HepG2 (cell line): ENCODE measurements around the gene ADCY9. TPM values are rescaled to one million over a fixed set of nuclear protein-coding genes. Genes with fewer than 3 reads are reported as not detected.

ENCODE experiments used
- CBX2 ChIP-seq, 2 experiments: fragments of 200-600 bp in 1 of 2; sonication (generic); formaldehyde crosslinking in 1 of 2; IDR thresholded peaks; 2 replicates each; pipeline versions ENCODE4 v1.7.0 to v1.8.1; 2018 to 2022; ENCODE audit warnings: low read depth in 2 of 2, low read length in 1 of 2, mild to moderate bottlenecking in 1 of 2, missing genetic modification reagents in 1 of 2
- CC2D1A ChIP-seq: sonication (generic); formaldehyde crosslinking; IDR thresholded peaks from 2 replicates; pipeline ENCODE4 v1.8.1; 2023; ENCODE audit warnings: mild to moderate bottlenecking, missing genetic modification reagents
- FLYWCH1 ChIP-seq: sonication (generic); formaldehyde crosslinking; IDR thresholded peaks from 2 replicates; pipeline ENCODE4 v1.8.1; 2023; ENCODE audit warnings: mild to moderate bottlenecking, missing genetic modification reagents
- MED8 ChIP-seq: sonication (generic); formaldehyde crosslinking; IDR thresholded peaks from 2 replicates; pipeline ENCODE4 v1.8.1; 2023; ENCODE audit warnings: mild to moderate bottlenecking, missing genetic modification reagents; ENCODE audit not compliant: insufficient replicate concordance
- NCOR1 ChIP-seq: fragments of 200-600 bp; sonication (generic); IDR thresholded peaks from 2 replicates; pipeline ENCODE4 v1.7.0; 2017; ENCODE audit warnings: antibody characterized with exemption, low read length, borderline replicate concordance
- SNAI1 ChIP-seq: sonication (generic); formaldehyde crosslinking; IDR thresholded peaks from 2 replicates; pipeline ENCODE4 v1.5.0; 2020; ENCODE audit warnings: mild to moderate bottlenecking, missing genetic modification reagents, borderline replicate concordance
- SRSF4 ChIP-seq: fragments of 200-400 bp; formaldehyde crosslinking; IDR thresholded peaks from one replicate; pipeline ENCODE4 v1.6.1; 2018; ENCODE audit warnings: mild to moderate bottlenecking, low read depth, low read length, moderate library complexity; ENCODE audit not compliant: poor library complexity, severe bottlenecking
- ZFP37 ChIP-seq: sonication (generic); formaldehyde crosslinking; IDR thresholded peaks from 2 replicates; pipeline ENCODE4 v1.4.0; 2020; ENCODE audit warnings: missing genetic modification reagents, borderline replicate concordance
- ZFP91 ChIP-seq: sonication (generic); formaldehyde crosslinking; IDR thresholded peaks from 2 replicates; pipeline ENCODE4 v1.9.0; 2022; ENCODE audit warnings: missing genetic modification reagents, mild to moderate bottlenecking, borderline replicate concordance
- ZKSCAN8 ChIP-seq: IDR thresholded peaks from 2 replicates; pipeline ENCODE4 v1.6.1; 2016; ENCODE audit warnings: borderline replicate concordance, missing genetic modification reagents, missing compliant biosample characterization
- ZNF280D ChIP-seq: sonication (generic); formaldehyde crosslinking; IDR thresholded peaks from 2 replicates; pipeline ENCODE4 v1.5.1; 2020; ENCODE audit warnings: mild to moderate bottlenecking, missing genetic modification reagents
- ZNF577 ChIP-seq: sonication (generic); formaldehyde crosslinking; IDR thresholded peaks from 2 replicates; pipeline ENCODE4 v1.4.0; 2020; ENCODE audit warnings: mild to moderate bottlenecking, low read depth, missing genetic modification reagents, borderline replicate concordance
- ZNF646 ChIP-seq: sonication (generic); formaldehyde crosslinking; IDR thresholded peaks from 2 replicates; pipeline ENCODE4 v1.9.0; 2021; ENCODE audit warnings: mild to moderate bottlenecking, missing genetic modification reagents
- ZNF709 ChIP-seq: sonication (generic); formaldehyde crosslinking; IDR thresholded peaks from 2 replicates; pipeline ENCODE4 v1.5.0; 2020; ENCODE audit warnings: mild to moderate bottlenecking, missing genetic modification reagents
- ZNF777 ChIP-seq: sonication (generic); formaldehyde crosslinking; IDR thresholded peaks from 2 replicates; pipeline ENCODE4 v1.4.0; 2020; ENCODE audit warnings: missing genetic modification reagents
- ZNF891 ChIP-seq: sonication (generic); formaldehyde crosslinking; IDR thresholded peaks from 2 replicates; pipeline ENCODE4 v1.5.0; 2020; ENCODE audit warnings: mild to moderate bottlenecking, missing genetic modification reagents
- polyA plus RNA-seq, 8 experiments: library from polyadenylated mRNA; depleted of rRNA in 3 of 8; stranded (reverse) in 7 of 8; unstranded in 1 of 8; fragments of >200 nt; fragmentation: Illumina TruSeq in 4 of 8; extraction: Trizol in 4 of 8; gene quantifications; 2 replicates each; pipeline versions ENCODE4 v1.2.1 to v1.2.3, GENCODE V29; 2011 to 2016; ENCODE audit warnings: low read depth in 4 of 8, missing spikeins in 1 of 8, mixed read lengths in 1 of 8; ENCODE audit not compliant: insufficient read depth in 1 of 8
- total RNA-seq, 5 experiments: library from RNA; depleted of rRNA; stranded (reverse); fragments of >200 nt; fragmentation: Illumina TruSeq; extraction: Trizol; gene quantifications; 2 replicates each; pipeline ENCODE4 v1.2.3, GENCODE V29; 2016; ENCODE audit warnings: low read depth in 1 of 5

Gene ADCY9
- total and polyA plus RNA-seq, 2 of the 13 experiments (the other 11 are each of a cell fraction or from before 2014, with no cell fraction given), result 11.2 to 13.9 TPM

DNA sequence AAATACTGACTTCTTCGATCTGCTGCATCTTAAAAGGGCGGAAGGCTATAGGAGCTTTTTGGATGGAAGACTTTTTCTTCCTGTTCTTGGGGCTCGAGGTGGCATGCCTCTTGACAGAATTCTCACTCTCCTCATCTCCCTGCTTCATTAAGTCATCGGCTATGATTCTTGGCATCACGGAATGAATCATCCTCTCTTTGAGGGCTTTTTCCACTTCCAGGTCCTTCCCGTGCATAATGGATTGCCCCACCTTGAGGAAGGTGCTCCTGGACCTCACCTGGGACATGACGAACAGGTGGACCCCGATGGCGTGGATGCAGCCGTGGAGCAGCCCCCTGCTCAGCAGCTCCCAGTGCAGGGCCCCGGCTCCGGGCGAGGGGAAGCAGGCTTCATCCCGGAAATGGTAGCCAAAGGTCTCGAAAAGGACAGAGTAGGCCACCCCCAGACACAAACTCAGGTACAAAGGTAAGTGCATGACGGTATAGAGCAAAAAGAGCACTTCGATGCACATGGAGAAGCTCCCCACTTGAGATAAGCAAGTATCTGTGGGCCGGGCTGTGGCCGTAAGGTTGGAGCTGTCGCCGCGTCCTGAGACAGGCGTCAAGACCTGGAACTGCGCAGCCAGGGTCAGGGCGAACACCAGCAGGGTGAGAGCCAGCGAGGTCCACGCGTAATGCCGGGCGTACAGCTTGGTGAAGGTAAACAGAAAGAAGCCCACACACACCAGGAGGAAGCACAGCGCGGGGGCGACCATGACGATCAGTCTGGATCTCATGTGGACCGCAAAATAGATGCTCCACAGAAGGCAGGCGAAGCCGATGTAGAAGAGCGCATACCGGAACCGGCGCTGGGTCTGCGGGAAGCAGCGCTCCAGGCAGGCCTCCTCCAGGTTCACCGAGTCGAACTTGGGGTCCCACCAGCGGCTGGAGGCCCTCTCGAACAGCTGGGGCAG is 1.7 kb downstream of the ADCY9 start (continued):
- TF ChIP-seq CBX2 (IDR thresholded peaks at IDR 0.05; ENCODE audit: low read depth, low read length) (no peak), CBX2 (CRISPR knock-in tag; IDR thresholded peaks at IDR 0.05; ENCODE audit: low read depth) (no peak), NCOR1 (no peak), ZKSCAN8 (CRISPR knock-in tag) (no peak), SNAI1 (CRISPR knock-in tag) (no peak), ZNF777 (CRISPR knock-in tag) (no peak), ZNF709 (no peak), MED8 (CRISPR knock-in tag) (no peak), FLYWCH1 (CRISPR knock-in tag) (no peak), ZFP91 (CRISPR knock-in tag) (0 out of 2 replicates have a peak, but pooled peaks have one; percentile 35), SRSF4 (no peak), ZNF577 (no peak), ZNF646 (CRISPR knock-in tag) (no peak), ZNF891 (CRISPR knock-in tag) (no peak), CC2D1A (no peak), ZFP37 (CRISPR knock-in tag) (no peak), ZNF280D (CRISPR knock-in tag) (0 out of 2 replicates have a peak, but pooled peaks have one; percentile 64)
